GM12878 (cell line): ENCODE data around the gene ADAM15. TPM values are rescaled to one million over a fixed set of nuclear protein-coding genes. Genes with fewer than 3 reads are reported as not detected.

ENCODE experiments used
- ATAC-seq: fragments of 200-7000 bp; cut with Tn5 transposase; 3 replicates; pipeline ENCODE4 v1.9.1; 2020; ENCODE audit warnings: mild to moderate bottlenecking, moderate library complexity
- BruUV-seq: library from RNA; stranded (reverse); fragments of 400-500 nt; replicated peaks from 2 replicates; lab custom pipeline; 2021; lab: Mats Ljungman, UMichigan
- CTCF ChIA-PET: fragments of 300-600 bp; sonication (Branson Sonifier 250); formaldehyde crosslinking; extraction: SDS; loops from one replicate; lab custom pipeline; 2021; ENCODE audit warnings: inconsistent platforms; lab: Yijun Ruan, JAX
- POLR2A ChIA-PET: fragments of 350-600 bp; formaldehyde crosslinking; extraction: SDS; loops from one replicate; lab custom pipeline; 2021; ENCODE audit warnings: inconsistent platforms; lab: Charles Lee
- RAD21 ChIA-PET: fragments of 300-600 bp; sonication (Branson Sonifier 250); formaldehyde crosslinking; loops from one replicate; lab custom pipeline; 2023; ENCODE audit warnings: antibody characterized with exemption; ENCODE audit not compliant: unreplicated experiment; lab: Charles Lee
- SMC1A ChIA-PET: fragments of 300-600 bp; sonication (Branson Sonifier 250); formaldehyde crosslinking; loops from one replicate; lab custom pipeline; 2023; ENCODE audit not compliant: unreplicated experiment, uncharacterized antibody; lab: Charles Lee
- DNase-seq: peaks from one replicate; pipeline ENCODE4 v3.0.0-alpha.2; 2011; ENCODE audit warnings: low read depth, low spot score
- FAIRE-seq: peaks from 3 replicates; lab custom pipeline; 2011; peaks lifted over from hg19 to GRCh38; lab: Jason Lieb, UNC
- H2AFZ ChIP-seq: 2 replicates; pipeline ENCODE4 v1.6.0; 2011; ENCODE audit warnings: low read depth, low read length, control low read depth; ENCODE audit not compliant: control insufficient read depth
- H3K27ac ChIP-seq: 2 replicates; pipeline ENCODE4 v1.5.1; 2011; ENCODE audit warnings: control low read depth; ENCODE audit not compliant: control insufficient read depth, insufficient read depth
- H3K27me3 ChIP-seq, 2 experiments: replicated peaks in 1 of 2; 2 replicates each; pipeline versions ENCODE4 v1.6.0 to v1.6.1; 2011; ENCODE audit warnings: low read length in 1 of 2; ENCODE audit not compliant: control insufficient read depth in 2 of 2, insufficient read depth in 2 of 2
- H3K36me3 ChIP-seq, 2 experiments: 2 replicates each; pipeline ENCODE4 v1.5.1; 2011; ENCODE audit warnings: low read length in 1 of 2; ENCODE audit not compliant: control insufficient read depth in 2 of 2, insufficient read depth in 2 of 2
- H3K4me1 ChIP-seq: 2 replicates; pipeline ENCODE4 v1.6.1; 2011; ENCODE audit warnings: mild to moderate bottlenecking, low read length, moderate library complexity, mixed read lengths; ENCODE audit not compliant: control insufficient read depth, insufficient read depth
- H3K4me2 ChIP-seq: 2 replicates; pipeline ENCODE4 v1.6.0; 2011; ENCODE audit warnings: control low read depth; ENCODE audit not compliant: control insufficient read depth, insufficient read depth
- H3K4me3 ChIP-seq: fragments of 200-600 bp; sonication (generic); 2 replicates; pipeline ENCODE4 v1.5.1; 2016
- H3K79me2 ChIP-seq: 2 replicates; pipeline ENCODE4 v1.6.0; 2011; ENCODE audit warnings: low read length; ENCODE audit not compliant: control insufficient read depth, insufficient read depth
- H3K9ac ChIP-seq: 2 replicates; pipeline ENCODE4 v1.8.0; 2011; ENCODE audit warnings: low read length, control low read depth, mixed read lengths; ENCODE audit not compliant: control insufficient read depth, insufficient read depth
- H3K9me3 ChIP-seq: replicated peaks from 3 replicates; pipeline ENCODE4 v1.5.1; 2011; ENCODE audit warnings: mild to moderate bottlenecking, low read length; ENCODE audit not compliant: control insufficient read depth, insufficient read depth
- H4K20me1 ChIP-seq: 2 replicates; pipeline ENCODE4 v1.6.0; 2011; ENCODE audit not compliant: control insufficient read depth, insufficient read depth
- ATF2 ChIP-seq: IDR thresholded peaks from 2 replicates; pipeline ENCODE4 v1.6.1; 2012; ENCODE audit warnings: low read length, inconsistent platforms
- CREB1 ChIP-seq: IDR thresholded peaks from 2 replicates; pipeline ENCODE4 v1.6.1; 2012; ENCODE audit warnings: low read depth, mild to moderate bottlenecking, inconsistent platforms
- CTCF ChIP-seq, 3 experiments: IDR thresholded peaks in 2 of 3; conservative IDR thresholded peaks in 1 of 3; 2 replicates each; pipeline ENCODE4 v1.5.1; 2011; ENCODE audit warnings: low read depth in 3 of 3, low read length in 3 of 3, mild to moderate bottlenecking in 3 of 3, control low read depth in 2 of 3, moderate library complexity in 2 of 3, inconsistent platforms in 1 of 3, mixed read lengths in 1 of 3; ENCODE audit not compliant: control insufficient read depth in 2 of 3, insufficient read depth in 1 of 3; ENCODE audit errors: extremely low read depth in 1 of 3
- POLR2AphosphoS5 ChIP-seq: IDR thresholded peaks from 2 replicates; pipeline ENCODE4 v1.6.1; 2011; ENCODE audit warnings: mild to moderate bottlenecking, low read length, inconsistent platforms
- RAD21 ChIP-seq: IDR thresholded peaks from 2 replicates; pipeline ENCODE4 v1.6.1; 2011; ENCODE audit warnings: mild to moderate bottlenecking, low read depth, low read length, moderate library complexity; ENCODE audit not compliant: insufficient read depth
- SMC3 ChIP-seq: IDR thresholded peaks from 2 replicates; pipeline ENCODE4 v1.6.1; 2011; ENCODE audit warnings: low read length, improper control_type of control experiment, borderline replicate concordance
- SP1 ChIP-seq: IDR thresholded peaks from one replicate; pipeline ENCODE4 v1.6.1; 2011; ENCODE audit warnings: low read depth, low read length
- TCF12 ChIP-seq: IDR thresholded peaks from 2 replicates; pipeline ENCODE4 v1.6.1; 2011; ENCODE audit warnings: low read depth, mild to moderate bottlenecking, low read length
- ZNF622 ChIP-seq: fragments of 450-650 bp; IDR thresholded peaks from 2 replicates; pipeline ENCODE4 v1.6.1; 2017; ENCODE audit warnings: mild to moderate bottlenecking, inconsistent platforms
- WGBS: methylation state at CpG from one replicate; pipeline ENCODE4 v1.1.6; 2016; ENCODE audit warnings: low lambda C conversion rate; ENCODE audit not compliant: insufficient replicate concordance, insufficient coverage; ENCODE audit errors: missing lambda C conversion rate; 5-methylcytosine and 5-hydroxymethylcytosine counted together
- in situ Hi-C: fragments of 300-500 bp; cut with MboI; formaldehyde crosslinking; loops from 9 replicates; pipeline ENCODE4 v1.14.3; 2018; ENCODE audit warnings: mixed read lengths
- intact Hi-C: fragments of 100-400 bp; cut with micrococcal nuclease; formaldehyde crosslinking; loops from one replicate; pipeline ENCODE4 v1.14.2; 2022; ENCODE audit not compliant: unreplicated experiment
- polyA plus RNA-seq, 11 experiments: library from polyadenylated mRNA; depleted of rRNA in 4 of 11; unstranded in 6 of 11; stranded (reverse) in 5 of 11; fragments of >200 nt; fragmentation: Nextera tagmentation in 4 of 11; fragmentation: Illumina TruSeq in 1 of 11; extraction: Ambion mirVana in 4 of 11; extraction: Trizol in 1 of 11; gene quantifications; 1 replicate in 1 of 11; 2 replicates in 10 of 11; pipeline versions ENCODE4 v1.2.1 to v1.2.3, GENCODE V29; 2011 to 2016; ENCODE audit warnings: inconsistent platforms in 2 of 11, missing spikeins in 2 of 11, low read depth in 1 of 11
- total RNA-seq, 4 experiments: library from RNA; depleted of rRNA in 3 of 4; stranded (reverse); fragments of >200 nt in 3 of 4; fragmentation: Illumina TruSeq in 1 of 4; extraction: Trizol in 1 of 4; gene quantifications; 2 replicates each; pipeline versions ENCODE4 v1.2.1 to v1.2.3, GENCODE V29; 2013 to 2021

Gene ADAM15
- total and polyA plus RNA-seq, 10 of the 15 experiments (the other 5 are each of a cell fraction or from before 2014, with no cell fraction given): 0.29 to 38.8 (median 14.7) TPM

- no peak overlapping the region for H3K9ac ChIP-seq
- TF ChIP-seq RAD21 (peak; percentile 71), POLR2AphosphoS5 (no peak), TCF12 (0 out of 2 replicates have a peak, but pooled peaks have one; percentile 26), CREB1 (no peak), ZNF622 (no peak), SP1 (no peak), ATF2 (no peak), SMC3 (peak; percentile 81), CTCF (IDR thresholded peaks at IDR 0.05 in 2 of 3, conservative IDR thresholded peaks at IDR 0.05 in 1 of 3; ENCODE audit: control insufficient read depth in 2 of 3, extremely low read depth in 1 of 3, insufficient read depth in 1 of 3, low read depth in 3 of 3, low read length in 3 of 3) (peak; percentile 76 to 87 (median 84))
Measured at GRCh38 chr1:155044812-155045657, 6.1 kb upstream of the ADAM15 start.

More at GRCh38 chr1:155044812-155045657, 6.1 kb upstream of the ADAM15 start:
- CTCF ChIA-PET: interaction anchor here (0.6 to 6.1 kb wide), 24 partner anchors 12 to 485 kb away, joined by 3 to 121 read pairs (median 5); partner anchors contain the start of genes EFNA3, FLAD1, KRTCAP2 and LENEP
- intact Hi-C loops (loop anchor here (1.0 kb wide), 2 partner anchors 16 to 39 kb away; no protein-coding TSS in a partner anchor), in situ Hi-C loops (no loop called here)
- BruUV-seq: no TSS peak
- no peaks in the 10 kb centered on the region for H4K20me1 ChIP-seq
- DNase-seq (no peak), FAIRE-seq (peak; percentile 94), ATAC-seq (peak; percentile 98)
- SMC1A ChIA-PET: interaction anchor here (0.9 to 3.0 kb wide), 7 partner anchors 14 to 527 kb away, joined by 3 to 17 read pairs (median 4); partner anchors contain the start of gene PBXIP1
- H3K4me2 ChIP-seq: no peak overlapping the region
- no peak overlapping the region for H2AFZ ChIP-seq
- H3K27ac ChIP-seq: no peak overlapping the region
- H3K36me3 ChIP-seq: no peaks in the 10 kb centered on the region
- peaks cover under 1% of the 10 kb centered on the region; the same call in 1 of the 2 replicates for H3K4me1 ChIP-seq
- RAD21 ChIA-PET: interaction anchor here (0.9 to 3.6 kb wide), 10 partner anchors 12 to 485 kb away, joined by 3 to 16 read pairs (median 6); partner anchors contain the start of genes KRTCAP2 and PYGO2
- no peaks in the 10 kb centered on the region for H3K9me3 ChIP-seq
- no peaks in the 10 kb centered on the region for H3K79me2 ChIP-seq
- POLR2A ChIA-PET: interaction anchor here (0.6 to 1.8 kb wide), 2 partner anchors 40 to 582 kb away, joined by 3 to 4 read pairs; no protein-coding TSS in a partner anchor
- 35% methylated on average over 7 of the region's 7 CpGs for WGBS
- H3K4me3 ChIP-seq: no peak overlapping the region
- peaks cover 2 to 3% of the 10 kb centered on the region in 2 experiments; a peak in 2 of 4 replicates for H3K27me3 ChIP-seq
